ENCODE data around the gene DLL3.

DLL3 gene

DNA sequence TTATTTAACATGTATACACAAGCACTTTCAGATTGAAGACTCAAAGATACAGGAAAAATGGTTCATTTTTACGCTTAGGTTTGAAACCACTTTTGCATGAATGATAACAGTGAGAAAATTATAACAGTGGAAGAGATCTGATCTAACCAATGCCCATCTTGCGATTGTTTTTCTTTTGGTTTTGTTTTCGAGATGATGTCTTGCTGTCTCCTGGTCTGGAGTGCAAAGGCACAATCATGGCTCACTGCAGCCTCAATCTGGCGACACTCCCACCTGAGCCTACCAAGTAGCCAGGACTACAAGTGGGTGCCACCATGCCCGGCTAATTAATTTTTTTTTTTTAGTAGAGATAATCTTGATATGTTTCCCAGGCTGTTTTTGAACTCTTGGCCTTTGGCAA lies 51.5 kb downstream of the DLL3 start:
- no peak for DNase-seq (ENCODE audit: low spot score)
- no peak for FAIRE-seq

DNA sequence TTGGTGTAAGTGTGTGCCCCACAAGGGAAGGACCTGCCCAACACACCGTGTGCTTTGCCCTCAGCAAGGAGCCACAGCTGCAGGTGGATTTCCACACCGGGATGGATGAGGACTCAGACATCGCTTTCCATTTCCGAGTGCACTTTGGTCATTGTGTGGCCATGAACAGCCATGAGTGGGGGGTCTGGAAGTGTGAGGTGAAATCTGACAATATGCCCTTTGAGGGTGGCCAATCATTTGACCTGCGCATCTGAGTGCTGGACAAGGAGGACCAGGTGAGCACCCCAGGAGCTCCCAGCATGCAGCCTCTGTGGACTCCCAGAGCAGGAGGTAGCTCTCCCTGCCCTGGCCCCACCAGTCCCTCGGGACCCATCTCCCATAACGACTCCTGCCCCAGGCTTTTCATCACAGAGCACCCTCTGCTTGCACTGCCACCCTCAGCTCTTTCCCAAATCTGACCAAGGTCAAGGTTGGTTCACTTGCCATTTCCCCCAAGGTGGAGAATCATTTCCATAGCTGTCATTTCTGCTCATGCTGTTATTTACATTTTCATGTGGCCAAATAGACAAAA lies 54.4 kb downstream of the DLL3 start:
- DNase-seq (ENCODE audit: low spot score): no peak
- no peak for FAIRE-seq

DNA sequence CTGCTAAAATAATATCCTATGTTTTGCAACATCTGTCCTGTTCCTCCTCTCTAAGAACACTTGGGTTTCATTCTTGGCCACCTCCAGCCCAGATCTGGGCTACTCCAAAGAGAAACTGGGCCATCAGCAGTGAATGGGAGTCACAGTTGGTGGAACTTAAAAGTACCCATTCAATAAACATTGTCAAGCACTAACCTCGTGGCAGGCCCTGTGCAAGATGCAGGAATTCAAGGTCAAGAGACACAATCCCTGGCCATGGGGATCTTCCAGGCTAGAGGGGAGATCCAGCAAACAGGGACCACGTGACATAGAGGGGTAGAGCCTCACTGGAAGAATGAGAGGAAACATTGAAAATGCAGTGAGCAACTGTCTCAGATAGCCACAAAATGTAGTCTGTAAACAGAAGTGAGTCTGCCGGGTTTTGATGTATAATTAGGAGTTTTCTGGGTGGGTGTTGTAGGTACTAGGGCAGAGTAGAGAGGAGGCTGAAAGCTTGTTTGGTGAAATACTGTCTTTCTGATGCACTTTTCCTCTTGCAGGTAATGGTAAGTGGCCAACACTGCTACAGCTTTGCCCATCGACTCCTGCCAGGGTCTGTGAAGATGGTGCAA lies 56.1 kb downstream of the DLL3 start:
- DNase-seq (ENCODE audit: low spot score): no peak
- FAIRE-seq: no peak

DNA sequence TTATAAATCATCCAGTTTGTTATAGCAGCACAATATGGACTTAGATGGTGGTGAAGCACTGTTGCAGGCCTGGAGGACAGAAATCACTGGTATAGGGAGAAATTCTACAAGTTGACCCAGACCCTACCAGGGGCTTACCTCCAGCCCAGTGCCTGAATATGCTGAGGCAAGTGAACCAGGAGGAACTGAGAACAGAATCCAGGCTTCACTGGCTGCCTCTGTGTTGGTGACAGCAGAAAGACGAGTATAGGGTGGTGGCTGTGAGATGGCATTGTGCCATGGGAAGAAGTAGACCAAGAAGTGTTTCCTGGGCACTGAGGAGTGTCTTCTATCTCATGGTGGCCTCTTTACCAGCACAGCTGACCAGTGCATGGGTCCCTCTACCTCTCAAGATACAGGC lies 57.1 kb downstream of the DLL3 start:
- DNase-seq (ENCODE audit: low spot score) (no peak), FAIRE-seq (no peak)

Data from urothelium cell line (cell line).